Measurements from ENCODE around the gene RUNX2. TPM values are rescaled to one million over a fixed set of nuclear protein-coding genes. Genes with fewer than 3 reads are reported as not detected.
"Not testable (repeated sequence)": the region's sequence is repeated elsewhere in the genome, so short reads cannot be mapped to it uniquely, and the experiment has no call there.

RUNX2 gene
- total and polyA plus RNA-seq, 2 of the 8 experiments (the other 6 are each of a cell fraction or from before 2014, with no cell fraction given): 0.26 to 1.2 TPM

- WGBS, 2 experiments (ENCODE audit: extremely low coverage in 1 of 2, insufficient coverage in 1 of 2, insufficient read length in 1 of 2, insufficient replicate concordance in 2 of 2, low coverage in 1 of 2, low lambda C conversion rate in 2 of 2, missing lambda C conversion rate in 1 of 2): 69% methylated on average over 1 of the region's 1 CpG; no CpG with 5 or more reads in 1 of the 2 experiments
- H3K27me3 ChIP-seq (replicated peaks in 1 of 4; ENCODE audit: control insufficient read depth in 3 of 4, extremely low read depth in 1 of 4, insufficient read depth in 3 of 4, low read length in 3 of 4); FAIRE-seq; H3K23ac ChIP-seq (ENCODE audit: insufficient read length); H3K9ac ChIP-seq (replicated peaks in 1 of 4; ENCODE audit: extremely low read depth in 1 of 4, low read depth in 3 of 4, low read length in 3 of 4); H3K9me3 ChIP-seq (ENCODE audit: insufficient read depth in 2 of 2, low read depth in 1 of 2, low read length in 1 of 2); H2BK15ac ChIP-seq (ENCODE audit: low read length); H3K79me1 ChIP-seq (ENCODE audit: low read depth, low read length); H3K18ac ChIP-seq (ENCODE audit: extremely low read depth, low read length); H2AFZ ChIP-seq (ENCODE audit: low read length); H2AK5ac ChIP-seq (ENCODE audit: low read depth, low read length); H3K14ac ChIP-seq (ENCODE audit: insufficient read length); H4K91ac ChIP-seq (replicated peaks; ENCODE audit: insufficient read length, low read length); H3K56ac ChIP-seq (replicated peaks; ENCODE audit: insufficient read length, low read depth, low read length); H3K23me2 ChIP-seq (ENCODE audit: low read depth, low read length); H4K20me1 ChIP-seq (replicated peaks in 1 of 2; ENCODE audit: control insufficient read depth in 1 of 2, insufficient read depth in 2 of 2, low read length in 2 of 2); H2BK5ac ChIP-seq (ENCODE audit: low read depth, low read length); H3K4me2 ChIP-seq (ENCODE audit: insufficient read depth in 1 of 2, low read depth in 2 of 2, low read length in 2 of 2); H4K5ac ChIP-seq (ENCODE audit: insufficient read length, low read depth, low read length); H2BK120ac ChIP-seq (replicated peaks; ENCODE audit: low read depth, low read length); H2BK12ac ChIP-seq (ENCODE audit: low read depth, low read length); H3K36me3 ChIP-seq (ENCODE audit: control insufficient read depth in 2 of 4, insufficient read depth in 4 of 4, low read length in 3 of 4); H4K8ac ChIP-seq (ENCODE audit: extremely low read depth, insufficient read depth, low read length); CTCF ChIA-PET (ENCODE audit: partially characterized antibody); H3K4me3 ChIP-seq (ENCODE audit: extremely low read depth in 1 of 4, insufficient read depth in 2 of 4, low read depth in 3 of 4, low read length in 4 of 4); H3K79me2 ChIP-seq (ENCODE audit: control insufficient read depth in 1 of 2, insufficient read depth in 2 of 2, low read length in 2 of 2); H3K4ac ChIP-seq (replicated peaks; ENCODE audit: insufficient read length, low read depth, low read length); H2BK20ac ChIP-seq (ENCODE audit: low read length); H3K27ac ChIP-seq (ENCODE audit: low read depth, low read length); H3K4me1 ChIP-seq (replicated peaks in 1 of 4; ENCODE audit: control insufficient read depth in 3 of 4, insufficient read depth in 4 of 4, low read length in 3 of 4); DNase-seq (ENCODE audit: low read depth in 1 of 2, low spot score in 2 of 2): not testable (repeated sequence)
- POLR2A ChIA-PET (ENCODE audit: partially characterized antibody): interaction anchor here (0.6 kb wide), 1 partner anchor 312 kb away, joined by 3 read pairs; no protein-coding TSS in a partner anchor
Measured at GRCh38 chr6:45294065-45294701, 33.9 kb upstream of the RUNX2 start.

Data from H1 (cell line).